HepG2 (cell line): ENCODE data around the gene MST1. TPM values are rescaled to one million over a fixed set of nuclear protein-coding genes. Genes with fewer than 3 reads are reported as not detected.

ENCODE experiments used
- ATAC-seq: fragments of 200-7000 bp; cut with Tn5 transposase; 3 replicates; pipeline ENCODE4 v1.9.1; 2020; ENCODE audit warnings: mild to moderate bottlenecking, moderate library complexity
- BruUV-seq: library from RNA; stranded (reverse); fragments of 400-500 nt; replicated peaks from 2 replicates; lab custom pipeline; 2021; lab: Mats Ljungman, UMichigan
- CTCF ChIA-PET: fragments of 300-600 bp; formaldehyde crosslinking; extraction: SDS; loops from one replicate; lab custom pipeline; 2021; ENCODE audit warnings: low total read pairs, inconsistent platforms, low intra/inter-chr PET ratio; lab: Yijun Ruan, JAX
- POLR2A ChIA-PET: fragments of 350-600 bp; sonication (Branson Sonifier 250); formaldehyde crosslinking; loops from one replicate; lab custom pipeline; 2020; ENCODE audit warnings: antibody characterized with exemption, inconsistent platforms; lab: Yijun Ruan, JAX
- DNase-seq: peaks from one replicate; pipeline ENCODE4 v3.0.0-alpha.2; 2015; ENCODE audit warnings: low spot score
- FAIRE-seq: peaks from 3 replicates; lab custom pipeline; 2011; peaks lifted over from hg19 to GRCh38; lab: Jason Lieb, UNC
- H2AFZ ChIP-seq: one replicate; pipeline ENCODE4 v1.6.1; 2011; ENCODE audit warnings: low read length, inconsistent platforms
- H3K27ac ChIP-seq: fragments of 300-600 bp; 3 replicates; pipeline ENCODE4 v1.8.0; 2011; ENCODE audit warnings: mixed run types, mild to moderate bottlenecking, mixed read lengths, low read length, inconsistent platforms; ENCODE audit not compliant: insufficient read depth; ENCODE audit errors: extremely low read length
- H3K27me3 ChIP-seq, 2 experiments: fragments of 200-600 bp in 1 of 2; 2 replicates in 1 of 2; 3 replicates in 1 of 2; pipeline versions ENCODE4 v1.6.0 to v1.8.0; 2011; ENCODE audit warnings: low read length in 2 of 2, mild to moderate bottlenecking in 2 of 2, moderate library complexity in 2 of 2, inconsistent platforms in 1 of 2; ENCODE audit not compliant: insufficient read depth in 2 of 2, control insufficient read depth in 1 of 2
- H3K36me3 ChIP-seq, 2 experiments: fragments of 200-600 bp in 1 of 2; replicated peaks in 1 of 2; 2 replicates in 1 of 2; 3 replicates in 1 of 2; pipeline versions ENCODE4 v1.5.1 to v1.8.0; 2011; ENCODE audit warnings: low read length in 2 of 2, inconsistent platforms in 1 of 2; ENCODE audit not compliant: insufficient read depth in 2 of 2, control insufficient read depth in 1 of 2
- H3K4me1 ChIP-seq: 2 replicates; pipeline ENCODE4 v1.5.1; 2012; ENCODE audit warnings: low read length, inconsistent platforms; ENCODE audit not compliant: insufficient read depth
- H3K4me2 ChIP-seq: 2 replicates; pipeline ENCODE4 v1.6.0; 2011; ENCODE audit warnings: low read depth, low read length, inconsistent platforms
- H3K4me3 ChIP-seq, 3 experiments: fragments of 200-600 bp in 1 of 3; sonication (generic), shearing (Covaris generic) in 1 of 3; replicated peaks in 1 of 3; 2 replicates each; pipeline ENCODE4 v1.5.1; 2011 to 2016; ENCODE audit warnings: low read length in 3 of 3, inconsistent platforms in 2 of 3, low read depth in 2 of 3, mild to moderate bottlenecking in 2 of 3, control low read depth in 1 of 3, mixed read lengths in 1 of 3; ENCODE audit not compliant: insufficient read depth in 1 of 3
- H3K79me2 ChIP-seq: one replicate; pipeline ENCODE4 v1.6.1; 2011; ENCODE audit warnings: low read length, inconsistent platforms; ENCODE audit not compliant: insufficient read depth
- H3K9ac ChIP-seq: 2 replicates; pipeline ENCODE4 v1.6.0; 2011; ENCODE audit warnings: mild to moderate bottlenecking, low read depth, low read length, inconsistent platforms; ENCODE audit not compliant: insufficient read depth
- H3K9me3 ChIP-seq: 2 replicates; pipeline ENCODE4 v1.5.1; 2012; ENCODE audit warnings: mild to moderate bottlenecking, low read length
- H4K20me1 ChIP-seq: 2 replicates; pipeline ENCODE4 v1.6.0; 2011; ENCODE audit warnings: inconsistent platforms, mild to moderate bottlenecking, low read length, moderate library complexity; ENCODE audit not compliant: insufficient read depth
- HNF4G ChIP-seq, 2 experiments: sonication (generic) in 1 of 2; formaldehyde crosslinking in 1 of 2; IDR thresholded peaks; 2 replicates each; pipeline versions ENCODE4 v1.4.0 to v1.6.1; 2011 to 2020; ENCODE audit warnings: borderline replicate concordance in 2 of 2, low read depth in 2 of 2, mild to moderate bottlenecking in 2 of 2, low read length in 1 of 2, missing genetic modification reagents in 1 of 2, moderate library complexity in 1 of 2
- KLF16 ChIP-seq, 2 experiments: sonication (generic) in 1 of 2; formaldehyde crosslinking in 1 of 2; IDR thresholded peaks; 2 replicates each; pipeline versions ENCODE4 v1.6.1 to v1.8.0; 2016 to 2023; ENCODE audit warnings: missing genetic modification reagents in 2 of 2, missing compliant biosample characterization in 1 of 2
- PHB2 ChIP-seq: fragments of 450-650 bp; IDR thresholded peaks from 2 replicates; pipeline ENCODE4 v1.6.1; 2018; ENCODE audit not compliant: partially characterized antibody
- ZBTB3 ChIP-seq: sonication (generic); formaldehyde crosslinking; IDR thresholded peaks from 2 replicates; pipeline ENCODE4 v1.4.0; 2020; ENCODE audit warnings: low read depth, mild to moderate bottlenecking, moderate library complexity, missing genetic modification reagents, borderline replicate concordance
- ZNF660 ChIP-seq: sonication (generic); formaldehyde crosslinking; IDR thresholded peaks from 2 replicates; pipeline ENCODE4 v1.5.1; 2020; ENCODE audit warnings: mild to moderate bottlenecking, low read depth, missing genetic modification reagents, borderline replicate concordance
- WGBS: methylation state at CpG from one replicate; pipeline ENCODE4 v1.1.6; 2017; ENCODE audit warnings: low lambda C conversion rate; 5-methylcytosine and 5-hydroxymethylcytosine counted together
- in situ Hi-C: cut with HindIII; loops from 2 replicates; pipeline ENCODE4 v1.10.0; 2017; ENCODE audit warnings: low pct_unique_long_range_greater_than_20kb; ENCODE audit not compliant: extremely low pct_ligation_motif_present
- intact Hi-C: fragments of 100-400 bp; cut with micrococcal nuclease; formaldehyde crosslinking; loops from one replicate; pipeline ENCODE4 v1.10.0; 2022; ENCODE audit not compliant: unreplicated experiment
- polyA plus RNA-seq, 8 experiments: library from polyadenylated mRNA; depleted of rRNA in 3 of 8; stranded (reverse) in 7 of 8; unstranded in 1 of 8; fragments of >200 nt; fragmentation: Illumina TruSeq in 4 of 8; extraction: Trizol in 4 of 8; gene quantifications; 2 replicates each; pipeline versions ENCODE4 v1.2.1 to v1.2.3, GENCODE V29; 2011 to 2016; ENCODE audit warnings: low read depth in 4 of 8, missing spikeins in 1 of 8, mixed read lengths in 1 of 8; ENCODE audit not compliant: insufficient read depth in 1 of 8
- total RNA-seq, 5 experiments: library from RNA; depleted of rRNA; stranded (reverse); fragments of >200 nt; fragmentation: Illumina TruSeq; extraction: Trizol; gene quantifications; 2 replicates each; pipeline ENCODE4 v1.2.3, GENCODE V29; 2016; ENCODE audit warnings: low read depth in 1 of 5
- TF ChIP-seq, protein P1 (sequence below): sonication (generic); formaldehyde crosslinking; IDR thresholded peaks from 2 replicates; pipeline ENCODE4 v1.8.0; 2022; ENCODE audit warnings: missing genetic modification reagents, mild to moderate bottlenecking, moderate library complexity, borderline replicate concordance
- TF ChIP-seq, protein P2 (sequence below): IDR thresholded peaks from 2 replicates; pipeline ENCODE4 v1.6.1; 2012; ENCODE audit warnings: low read length, improper control_type of control experiment
- TF ChIP-seq, protein P3 (sequence below): conservative IDR thresholded peaks from 2 replicates; pipeline ENCODE4 v1.6.1; 2018; ENCODE audit warnings: missing genetic modification reagents
- TF ChIP-seq, protein P4 (sequence below): sonication (generic); formaldehyde crosslinking; IDR thresholded peaks from 2 replicates; pipeline ENCODE4 v1.4.0; 2020; ENCODE audit warnings: low read depth, missing genetic modification reagents

The MST1 gene
- total and polyA plus RNA-seq, 2 of the 13 experiments (the other 11 are each of a cell fraction or from before 2014, with no cell fraction given), result 189 to 452 TPM

DNA sequence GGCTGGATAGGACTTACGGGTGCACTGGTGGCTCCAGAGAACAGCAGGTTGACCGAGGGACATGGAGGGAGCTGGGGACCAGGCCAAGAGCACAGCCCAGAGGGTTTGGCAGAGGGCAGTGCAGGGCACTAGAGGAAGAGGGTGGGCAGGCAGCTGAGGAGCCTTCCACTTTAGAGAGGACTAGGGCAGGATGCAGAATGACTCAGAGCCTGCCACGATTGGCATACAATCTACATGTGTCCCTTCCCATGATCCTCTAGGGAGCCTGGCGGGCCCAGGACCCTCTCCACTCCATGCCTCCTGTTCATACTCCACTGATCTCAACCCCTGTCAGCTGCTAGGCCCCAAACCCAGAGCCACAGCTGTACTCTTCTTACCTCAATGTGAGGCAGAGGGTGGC lies 29.5 kb downstream of the MST1 start:
- 90% methylated on average over 3 of the region's 4 CpGs for WGBS
- H3K4me2 ChIP-seq, result no peak overlapping the region
- no peak overlapping the region for H3K9ac ChIP-seq
- no peaks in the 10 kb centered on the region for H3K27me3 ChIP-seq
- no peak for FAIRE-seq
- no peaks in the 10 kb centered on the region for H3K36me3 ChIP-seq
- TF ChIP-seq, protein P1, sequence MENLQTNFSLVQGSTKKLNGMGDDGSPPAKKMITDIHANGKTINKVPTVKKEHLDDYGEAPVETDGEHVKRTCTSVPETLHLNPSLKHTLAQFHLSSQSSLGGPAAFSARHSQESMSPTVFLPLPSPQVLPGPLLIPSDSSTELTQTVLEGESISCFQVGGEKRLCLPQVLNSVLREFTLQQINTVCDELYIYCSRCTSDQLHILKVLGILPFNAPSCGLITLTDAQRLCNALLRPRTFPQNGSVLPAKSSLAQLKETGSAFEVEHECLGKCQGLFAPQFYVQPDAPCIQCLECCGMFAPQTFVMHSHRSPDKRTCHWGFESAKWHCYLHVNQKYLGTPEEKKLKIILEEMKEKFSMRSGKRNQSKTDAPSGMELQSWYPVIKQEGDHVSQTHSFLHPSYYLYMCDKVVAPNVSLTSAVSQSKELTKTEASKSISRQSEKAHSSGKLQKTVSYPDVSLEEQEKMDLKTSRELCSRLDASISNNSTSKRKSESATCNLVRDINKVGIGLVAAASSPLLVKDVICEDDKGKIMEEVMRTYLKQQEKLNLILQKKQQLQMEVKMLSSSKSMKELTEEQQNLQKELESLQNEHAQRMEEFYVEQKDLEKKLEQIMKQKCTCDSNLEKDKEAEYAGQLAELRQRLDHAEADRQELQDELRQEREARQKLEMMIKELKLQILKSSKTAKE (CRISPR knock-in tag), result no peak
- no peak for TF ChIP-seq KLF16 (CRISPR knock-in tag; IDR thresholded peaks at IDR 0.05)
- no peak for TF ChIP-seq ZNF660
- TF ChIP-seq ZBTB3 (CRISPR knock-in tag), result no peak
- TF ChIP-seq, protein P2, sequence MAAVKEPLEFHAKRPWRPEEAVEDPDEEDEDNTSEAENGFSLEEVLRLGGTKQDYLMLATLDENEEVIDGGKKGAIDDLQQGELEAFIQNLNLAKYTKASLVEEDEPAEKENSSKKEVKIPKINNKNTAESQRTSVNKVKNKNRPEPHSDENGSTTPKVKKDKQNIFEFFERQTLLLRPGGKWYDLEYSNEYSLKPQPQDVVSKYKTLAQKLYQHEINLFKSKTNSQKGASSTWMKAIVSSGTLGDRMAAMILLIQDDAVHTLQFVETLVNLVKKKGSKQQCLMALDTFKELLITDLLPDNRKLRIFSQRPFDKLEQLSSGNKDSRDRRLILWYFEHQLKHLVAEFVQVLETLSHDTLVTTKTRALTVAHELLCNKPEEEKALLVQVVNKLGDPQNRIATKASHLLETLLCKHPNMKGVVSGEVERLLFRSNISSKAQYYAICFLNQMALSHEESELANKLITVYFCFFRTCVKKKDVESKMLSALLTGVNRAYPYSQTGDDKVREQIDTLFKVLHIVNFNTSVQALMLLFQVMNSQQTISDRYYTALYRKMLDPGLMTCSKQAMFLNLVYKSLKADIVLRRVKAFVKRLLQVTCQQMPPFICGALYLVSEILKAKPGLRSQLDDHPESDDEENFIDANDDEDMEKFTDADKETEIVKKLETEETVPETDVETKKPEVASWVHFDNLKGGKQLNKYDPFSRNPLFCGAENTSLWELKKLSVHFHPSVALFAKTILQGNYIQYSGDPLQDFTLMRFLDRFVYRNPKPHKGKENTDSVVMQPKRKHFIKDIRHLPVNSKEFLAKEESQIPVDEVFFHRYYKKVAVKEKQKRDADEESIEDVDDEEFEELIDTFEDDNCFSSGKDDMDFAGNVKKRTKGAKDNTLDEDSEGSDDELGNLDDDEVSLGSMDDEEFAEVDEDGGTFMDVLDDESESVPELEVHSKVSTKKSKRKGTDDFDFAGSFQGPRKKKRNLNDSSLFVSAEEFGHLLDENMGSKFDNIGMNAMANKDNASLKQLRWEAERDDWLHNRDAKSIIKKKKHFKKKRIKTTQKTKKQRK, result no peak
- TF ChIP-seq HNF4G (IDR thresholded peaks at IDR 0.05; ENCODE audit: borderline replicate concordance, low read depth, low read length), result no peak
- no peak for TF ChIP-seq HNF4G (CRISPR knock-in tag; IDR thresholded peaks at IDR 0.05; ENCODE audit: borderline replicate concordance, low read depth)
- TF ChIP-seq, protein P3, sequence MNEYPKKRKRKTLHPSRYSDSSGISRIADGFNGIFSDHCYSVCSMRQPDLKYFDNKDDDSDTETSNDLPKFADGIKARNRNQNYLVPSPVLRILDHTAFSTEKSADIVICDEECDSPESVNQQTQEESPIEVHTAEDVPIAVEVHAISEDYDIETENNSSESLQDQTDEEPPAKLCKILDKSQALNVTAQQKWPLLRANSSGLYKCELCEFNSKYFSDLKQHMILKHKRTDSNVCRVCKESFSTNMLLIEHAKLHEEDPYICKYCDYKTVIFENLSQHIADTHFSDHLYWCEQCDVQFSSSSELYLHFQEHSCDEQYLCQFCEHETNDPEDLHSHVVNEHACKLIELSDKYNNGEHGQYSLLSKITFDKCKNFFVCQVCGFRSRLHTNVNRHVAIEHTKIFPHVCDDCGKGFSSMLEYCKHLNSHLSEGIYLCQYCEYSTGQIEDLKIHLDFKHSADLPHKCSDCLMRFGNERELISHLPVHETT, result no peak
- no peak for TF ChIP-seq PHB2
- TF ChIP-seq, protein P4, sequence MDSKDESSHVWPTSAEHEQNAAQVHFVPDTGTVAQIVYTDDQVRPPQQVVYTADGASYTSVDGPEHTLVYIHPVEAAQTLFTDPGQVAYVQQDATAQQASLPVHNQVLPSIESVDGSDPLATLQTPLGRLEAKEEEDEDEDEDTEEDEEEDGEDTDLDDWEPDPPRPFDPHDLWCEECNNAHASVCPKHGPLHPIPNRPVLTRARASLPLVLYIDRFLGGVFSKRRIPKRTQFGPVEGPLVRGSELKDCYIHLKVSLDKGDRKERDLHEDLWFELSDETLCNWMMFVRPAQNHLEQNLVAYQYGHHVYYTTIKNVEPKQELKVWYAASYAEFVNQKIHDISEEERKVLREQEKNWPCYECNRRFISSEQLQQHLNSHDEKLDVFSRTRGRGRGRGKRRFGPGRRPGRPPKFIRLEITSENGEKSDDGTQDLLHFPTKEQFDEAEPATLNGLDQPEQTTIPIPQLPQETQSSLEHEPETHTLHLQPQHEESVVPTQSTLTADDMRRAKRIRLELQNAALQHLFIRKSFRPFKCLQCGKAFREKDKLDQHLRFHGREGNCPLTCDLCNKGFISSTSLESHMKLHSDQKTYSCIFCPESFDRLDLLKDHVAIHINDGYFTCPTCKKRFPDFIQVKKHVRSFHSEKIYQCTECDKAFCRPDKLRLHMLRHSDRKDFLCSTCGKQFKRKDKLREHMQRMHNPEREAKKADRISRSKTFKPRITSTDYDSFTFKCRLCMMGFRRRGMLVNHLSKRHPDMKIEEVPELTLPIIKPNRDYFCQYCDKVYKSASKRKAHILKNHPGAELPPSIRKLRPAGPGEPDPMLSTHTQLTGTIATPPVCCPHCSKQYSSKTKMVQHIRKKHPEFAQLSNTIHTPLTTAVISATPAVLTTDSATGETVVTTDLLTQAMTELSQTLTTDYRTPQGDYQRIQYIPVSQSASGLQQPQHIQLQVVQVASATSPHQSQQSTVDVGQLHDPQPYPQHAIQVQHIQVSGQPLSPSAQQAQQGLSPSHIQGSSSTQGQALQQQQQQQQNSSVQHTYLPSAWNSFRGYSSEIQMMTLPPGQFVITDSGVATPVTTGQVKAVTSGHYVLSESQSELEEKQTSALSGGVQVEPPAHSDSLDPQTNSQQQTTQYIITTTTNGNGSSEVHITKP (CRISPR knock-in tag), result no peak
- ATAC-seq, result no peak
- no TSS peak for BruUV-seq
- no peaks in the 10 kb centered on the region for H3K79me2 ChIP-seq
- intact Hi-C loops (no loop called here), in situ Hi-C loops (no loop called here)
- no peak overlapping the region for H2AFZ ChIP-seq
- H3K4me3 ChIP-seq, result no peak overlapping the region
- ChIA-PET POLR2A (no interaction called here), CTCF (no interaction called here)
- no peak for DNase-seq
- no peaks in the 10 kb centered on the region for H3K9me3 ChIP-seq
- H3K27ac ChIP-seq, result no peak overlapping the region
- H4K20me1 ChIP-seq, result no peaks in the 10 kb centered on the region
- peaks cover 21% of the 10 kb centered on the region for H3K4me1 ChIP-seq
